Cardiac muscle cell (in vitro differentiated cells and primary cell): ENCODE data around the gene ANKRD55. TPM values are rescaled to one million over a fixed set of nuclear protein-coding genes. Genes with fewer than 3 reads are reported as not detected.
A peak's percentile ranks its signal among the peaks of the same experiment; 100 is the strongest.

Experiments
- DNase-seq, 2 donors: peaks; one replicate each; pipeline versions ENCODE4 v3.0.0 to v3.0.0-alpha.2; 2010 to 2017; ENCODE audit warnings: low read depth in 1 of 2, low spot score in 1 of 2
- H3K27ac ChIP-seq: fragments of 200-600 bp; sonication (generic); 2 replicates; pipeline ENCODE4 v1.5.1; 2016
- H3K27me3 ChIP-seq: fragments of 200-600 bp; sonication (generic); 2 replicates; pipeline ENCODE4 v1.6.0; 2016; ENCODE audit warnings: control low read depth
- H3K36me3 ChIP-seq: fragments of 200-600 bp; sonication (generic); 2 replicates; pipeline ENCODE4 v1.5.1; 2016; ENCODE audit warnings: control low read depth
- H3K4me1 ChIP-seq: fragments of 200-600 bp; sonication (generic); 2 replicates; pipeline ENCODE4 v1.8.1; 2017; ENCODE audit warnings: low read depth, mild to moderate bottlenecking, mixed run types
- H3K4me3 ChIP-seq: fragments of 200-600 bp; sonication (generic); 2 replicates; pipeline ENCODE4 v1.5.1; 2016; ENCODE audit warnings: mild to moderate bottlenecking
- H3K9me3 ChIP-seq: fragments of 200-600 bp; sonication (generic); 2 replicates; pipeline ENCODE4 v1.5.1; 2017; ENCODE audit warnings: low read depth, mild to moderate bottlenecking, control low read depth
- polyA plus RNA-seq: library from polyadenylated mRNA; unstranded; fragments of >200 nt; fragmentation: Nextera tagmentation; extraction: Ambion mirVana; gene quantifications from 2 replicates; pipeline ENCODE4 v1.2.1, GENCODE V29; 2016
- total RNA-seq: library from RNA; depleted of rRNA; stranded (reverse); fragments of >200 nt; gene quantifications from 2 replicates; pipeline ENCODE4 v1.2.3, GENCODE V29; 2016
- TF ChIP-seq, protein P1 (sequence below): IDR thresholded peaks from 2 replicates; pipeline ENCODE4 v1.5.1; 2012; ENCODE audit warnings: low read depth, mild to moderate bottlenecking, low read length

The ANKRD55 gene
- total and polyA plus RNA-seq, 2 experiments from 2014 or later, result 0.28 TPM; not detected in 1

DNA sequence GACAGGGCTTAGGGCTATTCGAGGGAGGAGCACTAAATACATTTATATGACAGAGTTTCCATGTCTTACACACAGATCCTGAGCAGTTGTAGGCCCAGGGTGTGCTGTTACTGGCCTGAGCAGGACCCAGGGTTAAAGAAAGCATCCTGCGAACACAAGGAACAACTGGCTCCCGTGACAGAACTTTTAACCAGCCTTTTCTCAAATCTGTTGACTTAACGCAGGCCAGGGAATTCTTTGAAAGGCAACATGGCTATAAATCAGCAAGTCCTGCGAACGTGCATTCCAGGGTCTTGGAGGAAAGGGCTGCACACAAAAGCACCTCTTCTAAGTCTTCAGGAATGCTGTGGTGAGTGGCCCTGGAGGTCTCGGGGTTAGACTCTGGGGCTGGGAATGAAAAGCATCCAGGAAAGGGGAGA, 45.2 kb upstream of the ANKRD55 start:
- Histone ChIP-seq H3K36me3 (no peaks in the 10 kb centered on the region), H3K9me3 (no peaks in the 10 kb centered on the region), H3K27ac (no peak overlapping the region), H3K27me3 (no peaks in the 10 kb centered on the region), H3K4me1 (peaks cover 4% of the 10 kb centered on the region), H3K4me3 (no peak overlapping the region)
- peak in 1 of 2 donors; percentile 42 for DNase-seq
- TF ChIP-seq, protein P1, sequence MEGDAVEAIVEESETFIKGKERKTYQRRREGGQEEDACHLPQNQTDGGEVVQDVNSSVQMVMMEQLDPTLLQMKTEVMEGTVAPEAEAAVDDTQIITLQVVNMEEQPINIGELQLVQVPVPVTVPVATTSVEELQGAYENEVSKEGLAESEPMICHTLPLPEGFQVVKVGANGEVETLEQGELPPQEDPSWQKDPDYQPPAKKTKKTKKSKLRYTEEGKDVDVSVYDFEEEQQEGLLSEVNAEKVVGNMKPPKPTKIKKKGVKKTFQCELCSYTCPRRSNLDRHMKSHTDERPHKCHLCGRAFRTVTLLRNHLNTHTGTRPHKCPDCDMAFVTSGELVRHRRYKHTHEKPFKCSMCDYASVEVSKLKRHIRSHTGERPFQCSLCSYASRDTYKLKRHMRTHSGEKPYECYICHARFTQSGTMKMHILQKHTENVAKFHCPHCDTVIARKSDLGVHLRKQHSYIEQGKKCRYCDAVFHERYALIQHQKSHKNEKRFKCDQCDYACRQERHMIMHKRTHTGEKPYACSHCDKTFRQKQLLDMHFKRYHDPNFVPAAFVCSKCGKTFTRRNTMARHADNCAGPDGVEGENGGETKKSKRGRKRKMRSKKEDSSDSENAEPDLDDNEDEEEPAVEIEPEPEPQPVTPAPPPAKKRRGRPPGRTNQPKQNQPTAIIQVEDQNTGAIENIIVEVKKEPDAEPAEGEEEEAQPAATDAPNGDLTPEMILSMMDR, result no peak

DNA sequence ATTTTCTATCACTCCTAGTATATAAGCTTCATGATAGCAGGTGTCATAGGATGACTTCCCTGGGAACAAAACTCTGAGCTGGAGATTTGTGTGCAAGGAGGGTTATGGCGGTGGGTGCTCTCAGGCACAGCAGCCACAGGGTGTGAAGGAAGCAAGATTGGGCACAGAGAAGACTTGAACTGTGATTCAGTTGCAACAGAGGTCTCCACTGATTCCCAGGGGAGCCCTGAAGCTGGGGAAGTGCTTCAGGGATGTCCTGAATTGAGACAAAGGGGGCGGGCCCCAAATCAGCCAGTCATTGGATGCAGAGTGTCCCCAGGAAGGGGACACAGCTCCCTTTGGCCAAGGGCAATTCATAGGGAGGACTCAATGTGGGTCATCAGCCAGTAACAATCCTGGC, 44.4 kb upstream of the ANKRD55 start:
- Histone ChIP-seq H3K36me3 (no peaks in the 10 kb centered on the region), H3K27ac (no peak overlapping the region), H3K27me3 (no peaks in the 10 kb centered on the region), H3K4me1 (peaks cover 4% of the 10 kb centered on the region), H3K9me3 (no peaks in the 10 kb centered on the region), H3K4me3 (no peak overlapping the region)
- DNase-seq, result no peak
- TF ChIP-seq, protein P1, result no peak

DNA sequence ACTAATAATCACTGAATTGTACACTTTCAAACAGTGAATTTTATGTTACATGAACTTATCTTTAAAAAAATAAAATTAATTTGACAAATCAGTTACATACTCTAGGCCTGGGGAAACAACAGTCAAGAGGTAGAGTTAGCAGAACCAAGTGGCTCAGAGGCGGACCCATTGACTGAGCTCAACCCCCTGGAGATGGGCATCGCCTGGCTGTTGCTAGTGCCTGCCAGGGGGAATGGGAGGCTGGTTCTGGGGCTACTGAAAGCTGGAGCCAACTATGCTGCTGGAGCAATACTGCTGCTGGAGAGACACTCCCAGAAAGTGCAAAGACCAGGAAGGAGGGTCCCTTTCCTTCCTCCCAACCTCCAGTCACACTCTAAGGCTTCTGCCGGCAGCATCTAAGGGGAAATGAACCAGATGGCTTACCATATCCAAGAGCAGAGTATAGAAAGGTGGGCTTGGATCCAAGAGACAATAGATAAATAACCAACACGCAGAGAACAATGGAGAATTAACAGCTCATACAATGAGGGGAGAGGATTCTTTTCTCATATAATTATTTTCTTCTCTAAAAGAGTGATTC, 40.3 kb upstream of the ANKRD55 start:
- no peaks in the 10 kb centered on the region for H3K9me3 ChIP-seq
- H3K27me3 ChIP-seq, result no peaks in the 10 kb centered on the region
- no peak overlapping the region for H3K4me3 ChIP-seq
- peak in 1 of 2 donors; percentile 33 for DNase-seq
- no peak overlapping the region for H3K27ac ChIP-seq
- TF ChIP-seq, protein P1, result no peak
- H3K4me1 ChIP-seq, result peaks cover 6% of the 10 kb centered on the region
- no peaks in the 10 kb centered on the region for H3K36me3 ChIP-seq

DNA sequence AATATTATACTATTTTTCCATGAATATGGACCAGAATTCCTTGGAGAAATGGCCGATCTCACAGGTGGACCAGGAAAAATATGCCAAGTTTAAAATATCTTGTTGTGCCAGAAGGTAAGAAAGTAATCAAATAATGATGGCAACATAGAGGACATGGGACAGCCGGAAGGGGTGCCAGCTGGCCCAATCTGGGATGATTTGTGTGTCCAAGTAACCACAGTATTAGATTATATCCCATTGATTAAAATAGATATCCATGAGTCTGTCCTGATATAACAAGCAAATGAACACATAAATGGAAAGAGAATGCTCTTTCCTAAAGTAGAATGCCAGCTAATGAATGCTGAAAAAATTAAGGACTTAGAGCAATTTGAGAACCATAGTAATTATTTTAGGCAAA, 39.6 kb upstream of the ANKRD55 start:
- TF ChIP-seq, protein P1, result no peak
- no peak overlapping the region for H3K4me3 ChIP-seq

DNA sequence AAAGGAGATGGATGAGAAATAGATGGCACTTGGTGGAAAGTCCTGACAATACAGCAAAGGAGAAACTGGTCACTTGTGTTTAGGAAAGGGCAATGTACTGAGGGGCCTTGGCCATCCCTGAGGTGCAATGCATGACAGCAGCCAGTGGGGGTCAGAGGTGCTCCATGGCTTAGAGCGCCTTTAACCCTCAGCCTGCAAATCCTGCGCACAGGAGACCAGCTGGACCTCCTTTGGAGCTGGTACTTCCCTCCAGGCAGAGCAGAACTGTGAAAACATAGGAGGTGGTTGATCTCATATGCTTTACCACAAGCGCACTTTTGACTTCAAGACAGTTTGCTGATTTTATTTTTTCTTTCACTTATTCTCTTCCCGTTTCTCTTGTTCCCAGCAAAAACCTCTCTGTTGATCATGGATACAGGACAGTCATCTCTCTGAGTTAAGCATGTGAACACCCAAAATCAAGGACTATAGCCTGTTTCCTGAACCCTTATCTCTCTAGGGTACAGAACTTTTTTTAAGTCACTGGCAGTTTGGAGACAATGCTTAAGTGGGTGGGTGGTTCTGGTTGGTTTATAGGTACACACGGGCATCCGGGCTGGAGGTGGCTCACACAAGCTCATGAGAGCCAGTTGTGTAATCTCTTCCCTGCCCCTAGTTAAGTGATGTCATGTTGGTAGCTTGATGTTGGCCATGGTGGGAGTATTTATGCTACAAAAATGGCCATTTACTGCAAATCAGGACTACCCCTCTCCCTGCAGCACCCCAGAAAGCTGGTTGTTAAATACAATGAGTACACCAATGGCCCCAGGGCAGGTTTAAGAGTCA, 37.6 kb upstream of the ANKRD55 start:
- Histone ChIP-seq H3K36me3 (no peaks in the 10 kb centered on the region), H3K27me3 (no peaks in the 10 kb centered on the region), H3K4me1 (peaks cover 3% of the 10 kb centered on the region), H3K4me3 (no peak overlapping the region), H3K27ac (no peak overlapping the region), H3K9me3 (no peaks in the 10 kb centered on the region)
- TF ChIP-seq, protein P1, result peak; percentile 99
- peak; percentile 86 to 93 for DNase-seq

More for the DNA sequence above, 39.6 kb upstream of the ANKRD55 start:
- no peaks in the 10 kb centered on the region for H3K9me3 ChIP-seq
- DNase-seq, result no peak
- H3K4me1 ChIP-seq, result peaks cover 3% of the 10 kb centered on the region
- no peak overlapping the region for H3K27ac ChIP-seq
- no peaks in the 10 kb centered on the region for H3K27me3 ChIP-seq
- H3K36me3 ChIP-seq, result no peaks in the 10 kb centered on the region
